ENCODE measurements around the gene SNURF. TPM values are rescaled to one million over a fixed set of nuclear protein-coding genes. Genes with fewer than 3 reads are reported as not detected.
"Not testable (repeated sequence)": the region's sequence is repeated elsewhere in the genome, so short reads cannot be mapped to it uniquely, and the experiment has no call there.

Gene SNURF
- total and polyA plus RNA-seq, 9 of the 15 experiments (the other 6 are each of a cell fraction or from before 2014, with no cell fraction given) = 0.35 to 0.83 TPM; not detected in 7

DNA sequence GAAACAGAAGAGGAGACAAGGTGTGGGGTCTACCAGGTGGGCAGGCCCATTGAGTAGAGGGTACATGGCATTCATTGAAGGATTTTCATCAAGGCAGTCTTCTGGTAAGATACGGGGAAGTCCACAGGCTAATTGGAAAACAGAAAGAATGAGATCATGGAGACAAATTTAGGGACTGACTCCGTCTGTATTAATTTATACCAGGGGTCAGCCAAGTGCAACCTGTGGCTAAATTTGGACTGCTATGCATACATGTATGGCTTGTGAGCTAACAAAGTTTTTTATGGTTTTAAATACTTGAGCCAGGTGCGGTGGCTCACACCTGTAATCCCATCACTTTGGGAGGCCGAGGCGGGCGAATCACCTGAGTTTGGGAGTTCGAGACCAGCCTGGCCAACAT lies 21.1 kb upstream of the SNURF start:
- TF ChIP-seq, protein P1, sequence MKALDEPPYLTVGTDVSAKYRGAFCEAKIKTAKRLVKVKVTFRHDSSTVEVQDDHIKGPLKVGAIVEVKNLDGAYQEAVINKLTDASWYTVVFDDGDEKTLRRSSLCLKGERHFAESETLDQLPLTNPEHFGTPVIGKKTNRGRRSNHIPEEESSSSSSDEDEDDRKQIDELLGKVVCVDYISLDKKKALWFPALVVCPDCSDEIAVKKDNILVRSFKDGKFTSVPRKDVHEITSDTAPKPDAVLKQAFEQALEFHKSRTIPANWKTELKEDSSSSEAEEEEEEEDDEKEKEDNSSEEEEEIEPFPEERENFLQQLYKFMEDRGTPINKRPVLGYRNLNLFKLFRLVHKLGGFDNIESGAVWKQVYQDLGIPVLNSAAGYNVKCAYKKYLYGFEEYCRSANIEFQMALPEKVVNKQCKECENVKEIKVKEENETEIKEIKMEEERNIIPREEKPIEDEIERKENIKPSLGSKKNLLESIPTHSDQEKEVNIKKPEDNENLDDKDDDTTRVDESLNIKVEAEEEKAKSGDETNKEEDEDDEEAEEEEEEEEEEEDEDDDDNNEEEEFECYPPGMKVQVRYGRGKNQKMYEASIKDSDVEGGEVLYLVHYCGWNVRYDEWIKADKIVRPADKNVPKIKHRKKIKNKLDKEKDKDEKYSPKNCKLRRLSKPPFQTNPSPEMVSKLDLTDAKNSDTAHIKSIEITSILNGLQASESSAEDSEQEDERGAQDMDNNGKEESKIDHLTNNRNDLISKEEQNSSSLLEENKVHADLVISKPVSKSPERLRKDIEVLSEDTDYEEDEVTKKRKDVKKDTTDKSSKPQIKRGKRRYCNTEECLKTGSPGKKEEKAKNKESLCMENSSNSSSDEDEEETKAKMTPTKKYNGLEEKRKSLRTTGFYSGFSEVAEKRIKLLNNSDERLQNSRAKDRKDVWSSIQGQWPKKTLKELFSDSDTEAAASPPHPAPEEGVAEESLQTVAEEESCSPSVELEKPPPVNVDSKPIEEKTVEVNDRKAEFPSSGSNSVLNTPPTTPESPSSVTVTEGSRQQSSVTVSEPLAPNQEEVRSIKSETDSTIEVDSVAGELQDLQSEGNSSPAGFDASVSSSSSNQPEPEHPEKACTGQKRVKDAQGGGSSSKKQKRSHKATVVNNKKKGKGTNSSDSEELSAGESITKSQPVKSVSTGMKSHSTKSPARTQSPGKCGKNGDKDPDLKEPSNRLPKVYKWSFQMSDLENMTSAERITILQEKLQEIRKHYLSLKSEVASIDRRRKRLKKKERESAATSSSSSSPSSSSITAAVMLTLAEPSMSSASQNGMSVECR (CRISPR knock-in tag; IDR thresholded peaks at IDR 0.05) = no peak
- TF ChIP-seq ATF1 (CRISPR knock-in tag; IDR thresholded peaks at IDR 0.05) (no peak), ATF1 (tag; IDR thresholded peaks at IDR 0.05) (no peak)
- TF ChIP-seq, protein P2, sequence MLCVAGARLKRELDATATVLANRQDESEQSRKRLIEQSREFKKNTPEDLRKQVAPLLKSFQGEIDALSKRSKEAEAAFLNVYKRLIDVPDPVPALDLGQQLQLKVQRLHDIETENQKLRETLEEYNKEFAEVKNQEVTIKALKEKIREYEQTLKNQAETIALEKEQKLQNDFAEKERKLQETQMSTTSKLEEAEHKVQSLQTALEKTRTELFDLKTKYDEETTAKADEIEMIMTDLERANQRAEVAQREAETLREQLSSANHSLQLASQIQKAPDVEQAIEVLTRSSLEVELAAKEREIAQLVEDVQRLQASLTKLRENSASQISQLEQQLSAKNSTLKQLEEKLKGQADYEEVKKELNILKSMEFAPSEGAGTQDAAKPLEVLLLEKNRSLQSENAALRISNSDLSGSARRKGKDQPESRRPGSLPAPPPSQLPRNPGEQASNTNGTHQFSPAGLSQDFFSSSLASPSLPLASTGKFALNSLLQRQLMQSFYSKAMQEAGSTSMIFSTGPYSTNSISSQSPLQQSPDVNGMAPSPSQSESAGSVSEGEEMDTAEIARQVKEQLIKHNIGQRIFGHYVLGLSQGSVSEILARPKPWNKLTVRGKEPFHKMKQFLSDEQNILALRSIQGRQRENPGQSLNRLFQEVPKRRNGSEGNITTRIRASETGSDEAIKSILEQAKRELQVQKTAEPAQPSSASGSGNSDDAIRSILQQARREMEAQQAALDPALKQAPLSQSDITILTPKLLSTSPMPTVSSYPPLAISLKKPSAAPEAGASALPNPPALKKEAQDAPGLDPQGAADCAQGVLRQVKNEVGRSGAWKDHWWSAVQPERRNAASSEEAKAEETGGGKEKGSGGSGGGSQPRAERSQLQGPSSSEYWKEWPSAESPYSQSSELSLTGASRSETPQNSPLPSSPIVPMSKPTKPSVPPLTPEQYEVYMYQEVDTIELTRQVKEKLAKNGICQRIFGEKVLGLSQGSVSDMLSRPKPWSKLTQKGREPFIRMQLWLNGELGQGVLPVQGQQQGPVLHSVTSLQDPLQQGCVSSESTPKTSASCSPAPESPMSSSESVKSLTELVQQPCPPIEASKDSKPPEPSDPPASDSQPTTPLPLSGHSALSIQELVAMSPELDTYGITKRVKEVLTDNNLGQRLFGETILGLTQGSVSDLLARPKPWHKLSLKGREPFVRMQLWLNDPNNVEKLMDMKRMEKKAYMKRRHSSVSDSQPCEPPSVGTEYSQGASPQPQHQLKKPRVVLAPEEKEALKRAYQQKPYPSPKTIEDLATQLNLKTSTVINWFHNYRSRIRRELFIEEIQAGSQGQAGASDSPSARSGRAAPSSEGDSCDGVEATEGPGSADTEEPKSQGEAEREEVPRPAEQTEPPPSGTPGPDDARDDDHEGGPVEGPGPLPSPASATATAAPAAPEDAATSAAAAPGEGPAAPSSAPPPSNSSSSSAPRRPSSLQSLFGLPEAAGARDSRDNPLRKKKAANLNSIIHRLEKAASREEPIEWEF (CRISPR knock-in tag; IDR thresholded peaks at IDR 0.05) = no peak
- no peak overlapping the region for H3K27ac ChIP-seq (ENCODE audit: extremely low read depth, low read depth, low read length)
- no peak overlapping the region for H3K4me2 ChIP-seq (ENCODE audit: insufficient read depth, low read length)
- H3K9me3 ChIP-seq (replicated peaks; ENCODE audit: control insufficient read depth, insufficient read depth, low read depth, low read length) = no peaks in the 10 kb centered on the region
- FAIRE-seq = no peak
- DNase-seq (ENCODE audit: extremely low read depth in 1 of 4, low spot score in 3 of 4) = no peak
- ChIA-PET POLR2A (interaction anchor here (1.4 kb wide), 1 partner anchor 9 kb away, joined by 8 read pairs; no protein-coding TSS in a partner anchor), CTCF (ENCODE audit: low intra/inter-chr PET ratio) (no interaction called here)
- H3K79me2 ChIP-seq (ENCODE audit: control insufficient read depth, insufficient read depth, low read length) = no peaks in the 10 kb centered on the region
- H3K4me3 ChIP-seq = no peak overlapping the region
- H3K27me3 ChIP-seq (ENCODE audit: control insufficient read depth in 2 of 2, insufficient read depth in 2 of 2, low read length in 2 of 2) = no peaks in the 10 kb centered on the region
- H3K36me3 ChIP-seq (ENCODE audit: control insufficient read depth, insufficient read depth, low read length) = no peaks in the 10 kb centered on the region
- 1% methylated on average over 7 of the region's 7 CpGs for WGBS (ENCODE audit: insufficient coverage, low coverage, missing lambda C conversion rate)
- no peak overlapping the region for H3K9ac ChIP-seq (ENCODE audit: insufficient read depth in 1 of 2, low read depth in 2 of 2, low read length in 2 of 2)
- BruUV-seq (replicated peaks) = no TSS peak
- H3K9me1 ChIP-seq (ENCODE audit: control insufficient read depth, insufficient read depth, low read length) = no peaks in the 10 kb centered on the region
- in situ Hi-C loops (cut with MboI) (no loop called here), intact Hi-C loops (cut with micrococcal nuclease) (no loop called here)
- ATAC-seq = no peak
- no peaks in the 10 kb centered on the region for H3K4me1 ChIP-seq (replicated peaks in 1 of 2; ENCODE audit: control insufficient read depth in 2 of 2, insufficient read depth in 2 of 2, low read length in 2 of 2)
- H4K20me1 ChIP-seq (replicated peaks; ENCODE audit: control insufficient read depth, insufficient read depth, low read length) = no peaks in the 10 kb centered on the region
- no peak overlapping the region for H2AFZ ChIP-seq (ENCODE audit: low read depth, low read length)

DNA sequence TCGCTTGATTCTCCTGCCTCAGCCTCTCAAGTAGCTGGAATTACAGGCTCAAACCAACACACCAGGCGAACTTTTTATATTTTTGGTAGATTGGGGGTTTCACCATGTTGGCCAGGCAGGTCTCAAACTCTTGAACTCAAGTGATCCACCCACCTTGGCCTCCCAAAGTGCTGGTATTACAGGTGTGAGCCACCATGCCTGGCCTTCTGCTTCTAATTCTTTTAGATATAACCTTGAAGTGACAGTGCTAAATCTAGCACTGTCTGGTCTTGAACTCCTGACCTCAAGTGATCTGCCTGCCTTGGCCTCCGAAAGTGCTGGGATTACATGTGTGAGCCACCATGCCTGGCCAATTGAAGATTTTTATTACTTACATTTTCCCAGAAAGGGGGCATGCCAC lies 16.6 kb upstream of the SNURF start:
- H3K4me2 ChIP-seq (ENCODE audit: insufficient read depth, low read length); intact Hi-C loops (cut with micrococcal nuclease); H2AFZ ChIP-seq (ENCODE audit: low read depth, low read length); in situ Hi-C loops (cut with MboI); H3K4me1 ChIP-seq (replicated peaks in 1 of 2; ENCODE audit: control insufficient read depth in 2 of 2, insufficient read depth in 2 of 2, low read length in 2 of 2); H3K9me1 ChIP-seq (ENCODE audit: control insufficient read depth, insufficient read depth, low read length); H3K4me3 ChIP-seq; POLR2A ChIA-PET; CTCF ChIA-PET (ENCODE audit: low intra/inter-chr PET ratio); DNase-seq (ENCODE audit: extremely low read depth in 1 of 4, low spot score in 3 of 4); H3K79me2 ChIP-seq (ENCODE audit: control insufficient read depth, insufficient read depth, low read length); H4K20me1 ChIP-seq (replicated peaks; ENCODE audit: control insufficient read depth, insufficient read depth, low read length); FAIRE-seq; H3K9me3 ChIP-seq (replicated peaks; ENCODE audit: control insufficient read depth, insufficient read depth, low read depth, low read length); H3K9ac ChIP-seq (ENCODE audit: insufficient read depth in 1 of 2, low read depth in 2 of 2, low read length in 2 of 2); H3K36me3 ChIP-seq (ENCODE audit: control insufficient read depth, insufficient read depth, low read length); H3K27me3 ChIP-seq (ENCODE audit: control insufficient read depth in 2 of 2, insufficient read depth in 2 of 2, low read length in 2 of 2); H3K27ac ChIP-seq (ENCODE audit: extremely low read depth, low read depth, low read length); ATAC-seq; BruUV-seq (replicated peaks): not testable (repeated sequence)
- 4% methylated on average over 3 of the region's 3 CpGs for WGBS (ENCODE audit: insufficient coverage, low coverage, missing lambda C conversion rate)

Data from K562 (cell line).